ENCODE measurements around the gene RNF25. TPM values are rescaled to one million over a fixed set of nuclear protein-coding genes. Genes with fewer than 3 reads are reported as not detected.

Gene RNF25
- total RNA-seq, 1 experiment from 2014 or later: 40.7 TPM

GRCh38 chr2:218615868-218616315, 55.9 kb downstream of the RNF25 start:
- Histone ChIP-seq H3K9me3 (ENCODE audit: control insufficient read depth, low read depth, low read length) (no peaks in the 10 kb centered on the region), H2BK15ac (ENCODE audit: low read depth, low read length) (no peak overlapping the region), H3K23me2 (ENCODE audit: insufficient read length, low read depth, low read length, poor library complexity, severe bottlenecking) (no peaks in the 10 kb centered on the region), H2BK12ac (ENCODE audit: insufficient read length, low read depth, low read length) (no peak overlapping the region), H4K20me1 (ENCODE audit: control insufficient read depth, insufficient read depth, insufficient read length) (no peaks in the 10 kb centered on the region), H3T11ph (ENCODE audit: low read length) (no peak overlapping the region), H3K4me2 (ENCODE audit: insufficient read depth, insufficient read length, low read length) (no peak overlapping the region), H3K14ac (ENCODE audit: insufficient read depth, low read length) (peak overlapping the region; percentile 29; the same call in 1 of the 2 replicates), H4K91ac (ENCODE audit: insufficient read length, low read depth, low read length) (no peak overlapping the region), H2BK5ac (ENCODE audit: insufficient read length, low read length) (no peak overlapping the region), H3K9ac (ENCODE audit: extremely low read depth, insufficient read length, low read length) (no peak overlapping the region), H3K79me1 (ENCODE audit: insufficient read depth, low read depth, low read length, poor library complexity, severe bottlenecking) (no peaks in the 10 kb centered on the region), H3K56ac (ENCODE audit: insufficient read length, low read depth, low read length) (no peak overlapping the region), H2AFZ (ENCODE audit: low read length) (no peak overlapping the region), H3K27ac (ENCODE audit: insufficient read length, low read depth, low read length) (no peak overlapping the region), H3K4ac (ENCODE audit: low read depth, low read length) (no peak overlapping the region), H3K18ac (ENCODE audit: insufficient read length, low read depth, low read length) (no peak overlapping the region), H3K27me3 (ENCODE audit: insufficient read depth, low read length) (no peaks in the 10 kb centered on the region), H3K23ac (ENCODE audit: insufficient read length, low read depth, low read length) (no peak overlapping the region), H3K79me2 (ENCODE audit: insufficient read depth, low read length) (no peaks in the 10 kb centered on the region), H2BK120ac (ENCODE audit: low read depth, low read length, poor library complexity, severe bottlenecking) (no peak overlapping the region), H4K8ac (replicated peaks; ENCODE audit: insufficient read length, low read depth, low read length) (no peak overlapping the region), H2AK5ac (ENCODE audit: insufficient read length, low read length) (no peak overlapping the region), H4K5ac (ENCODE audit: insufficient read length, low read depth, low read length) (no peak overlapping the region), H3K4me1 (ENCODE audit: insufficient read depth, low read length) (no peaks in the 10 kb centered on the region), H2BK20ac (ENCODE audit: low read depth, low read length, poor library complexity, severe bottlenecking) (no peak overlapping the region)
- DNase-seq: no peak
- H3K4me1 Mint-ChIP-seq: no peaks in the 10 kb centered on the region
- H3K27ac Mint-ChIP-seq: no peak overlapping the region; a peak in 1 of 7 replicates
- no CpG with 5 or more reads among the region's 6 CpGs for WGBS (ENCODE audit: extremely low coverage, insufficient read length, low lambda C conversion rate)
- TF ChIP-seq, protein P1, sequence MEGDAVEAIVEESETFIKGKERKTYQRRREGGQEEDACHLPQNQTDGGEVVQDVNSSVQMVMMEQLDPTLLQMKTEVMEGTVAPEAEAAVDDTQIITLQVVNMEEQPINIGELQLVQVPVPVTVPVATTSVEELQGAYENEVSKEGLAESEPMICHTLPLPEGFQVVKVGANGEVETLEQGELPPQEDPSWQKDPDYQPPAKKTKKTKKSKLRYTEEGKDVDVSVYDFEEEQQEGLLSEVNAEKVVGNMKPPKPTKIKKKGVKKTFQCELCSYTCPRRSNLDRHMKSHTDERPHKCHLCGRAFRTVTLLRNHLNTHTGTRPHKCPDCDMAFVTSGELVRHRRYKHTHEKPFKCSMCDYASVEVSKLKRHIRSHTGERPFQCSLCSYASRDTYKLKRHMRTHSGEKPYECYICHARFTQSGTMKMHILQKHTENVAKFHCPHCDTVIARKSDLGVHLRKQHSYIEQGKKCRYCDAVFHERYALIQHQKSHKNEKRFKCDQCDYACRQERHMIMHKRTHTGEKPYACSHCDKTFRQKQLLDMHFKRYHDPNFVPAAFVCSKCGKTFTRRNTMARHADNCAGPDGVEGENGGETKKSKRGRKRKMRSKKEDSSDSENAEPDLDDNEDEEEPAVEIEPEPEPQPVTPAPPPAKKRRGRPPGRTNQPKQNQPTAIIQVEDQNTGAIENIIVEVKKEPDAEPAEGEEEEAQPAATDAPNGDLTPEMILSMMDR (conservative IDR thresholded peaks at IDR 0.05): no peak
- no peaks in the 10 kb centered on the region; a peak in 1 of 7 replicates for H3K36me3 Mint-ChIP-seq (ENCODE audit: insufficient read depth in 1 of 3, low read depth in 3 of 3)
- H3K27me3 Mint-ChIP-seq (ENCODE audit: low read depth): no peaks in the 10 kb centered on the region; the same call in 1 of the 2 replicates
- H3K4me3 Mint-ChIP-seq: no peak overlapping the region
- H3K9me3 Mint-ChIP-seq: no peaks in the 10 kb centered on the region

Other genes with a start within 250 kb of the RNF25 start
- gene USP37, start 103.7 kb downstream of the RNF25 start, total RNA-seq (2021): 34.5 and 34.9 TPM in 2 replicates
- 83.5 and 91.2 TPM in 2 replicates for gene CNOT9, start 103.2 kb downstream of the RNF25 start, total RNA-seq (2021)
- gene PLCD4, start 64.1 kb downstream of the RNF25 start, total RNA-seq (2021): 0.18 and 0.42 TPM in 2 replicates
- 41.4 and 43.4 TPM in 2 replicates for gene ZNF142, start 12.4 kb downstream of the RNF25 start, total RNA-seq (2021)
- 39.1 and 44.1 TPM in 2 replicates for gene BCS1L, start 12.3 kb downstream of the RNF25 start, total RNA-seq (2021)
- gene STK36, start 84 bp upstream of the RNF25 start, total RNA-seq (2021): 32.7 and 38.7 TPM in 2 replicates
- 91.4 and 96.4 TPM in 2 replicates for gene TTLL4, start 38.8 kb upstream of the RNF25 start, total RNA-seq (2021)
- 3.1 and 3.4 TPM in 2 replicates for gene CYP27A1, start 110.1 kb upstream of the RNF25 start, total RNA-seq (2021)
- gene PRKAG3, start 159.8 kb upstream of the RNF25 start, total RNA-seq (2021): not detected in 2 replicates
- gene WNT6, start 187.8 kb upstream of the RNF25 start, total RNA-seq (2021): not detected in 2 replicates
- not detected in 2 replicates for gene WNT10A, start 208.8 kb upstream of the RNF25 start, total RNA-seq (2021)

All from H9 (cell line).